Effector memory CD4-positive, alpha-beta T cell (primary cell): Measurements from ENCODE around the gene EPS15.

Experiments used
- DNase-seq, 3 donors: peaks; one replicate each; pipeline ENCODE4 v3.0.0-alpha.2; 2020
- H3K27ac ChIP-seq: 2 replicates; pipeline ENCODE4 v1.7.0; 2013; ENCODE audit warnings: mild to moderate bottlenecking, low read length, moderate library complexity; ENCODE audit not compliant: insufficient read depth, poor library complexity, severe bottlenecking
- H3K27me3 ChIP-seq: replicated peaks from 2 replicates; pipeline ENCODE4 v1.7.0; 2013; ENCODE audit warnings: mild to moderate bottlenecking, low read length; ENCODE audit not compliant: insufficient read depth, control insufficient read depth, poor library complexity, severe bottlenecking
- H3K36me3 ChIP-seq: 2 replicates; pipeline ENCODE4 v1.7.0; 2013; ENCODE audit warnings: mild to moderate bottlenecking, low read length, moderate library complexity; ENCODE audit not compliant: control insufficient read depth, insufficient read depth
- H3K4me1 ChIP-seq: 2 replicates; pipeline ENCODE4 v1.7.0; 2013; ENCODE audit warnings: low read length, mild to moderate bottlenecking; ENCODE audit not compliant: control insufficient read depth, insufficient read depth, poor library complexity, severe bottlenecking
- H3K4me3 ChIP-seq: 2 replicates; pipeline ENCODE4 v1.7.0; 2013; ENCODE audit warnings: low read length, low read depth, mild to moderate bottlenecking; ENCODE audit not compliant: insufficient read depth, poor library complexity, severe bottlenecking
- H3K9me3 ChIP-seq: 2 replicates; pipeline ENCODE4 v1.7.0; 2013; ENCODE audit warnings: mild to moderate bottlenecking, low read length, moderate library complexity; ENCODE audit not compliant: control insufficient read depth

Gene EPS15

DNA sequence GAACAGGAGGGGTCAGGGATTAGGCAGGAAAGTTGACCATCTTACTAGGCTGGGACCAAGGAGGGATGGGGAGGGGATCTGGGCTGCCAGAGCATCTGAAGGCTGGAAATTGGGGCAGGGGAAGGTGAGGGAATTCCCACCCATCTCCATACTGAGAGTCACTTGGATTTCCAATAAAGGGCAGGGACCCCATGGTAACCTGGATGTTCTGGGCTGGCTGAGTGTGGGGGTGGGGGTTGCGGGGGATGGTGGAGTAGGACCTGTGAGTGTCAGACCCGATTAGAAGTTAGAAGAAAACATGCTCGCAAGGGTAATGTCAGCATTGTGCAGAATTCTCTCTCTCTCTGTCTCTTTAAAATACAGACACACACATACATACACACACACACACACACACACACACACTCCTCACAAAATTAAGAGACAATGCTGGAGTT lies 40.0 kb upstream of the EPS15 start:
- H3K4me3 ChIP-seq, result no peak overlapping the region
- H3K27ac ChIP-seq, result no peak overlapping the region
- H3K4me1 ChIP-seq, result no peaks in the 10 kb centered on the region
- H3K9me3 ChIP-seq, result no peaks in the 10 kb centered on the region
- no peaks in the 10 kb centered on the region for H3K36me3 ChIP-seq
- DNase-seq, result no peak
- H3K27me3 ChIP-seq, result no peaks in the 10 kb centered on the region

DNA sequence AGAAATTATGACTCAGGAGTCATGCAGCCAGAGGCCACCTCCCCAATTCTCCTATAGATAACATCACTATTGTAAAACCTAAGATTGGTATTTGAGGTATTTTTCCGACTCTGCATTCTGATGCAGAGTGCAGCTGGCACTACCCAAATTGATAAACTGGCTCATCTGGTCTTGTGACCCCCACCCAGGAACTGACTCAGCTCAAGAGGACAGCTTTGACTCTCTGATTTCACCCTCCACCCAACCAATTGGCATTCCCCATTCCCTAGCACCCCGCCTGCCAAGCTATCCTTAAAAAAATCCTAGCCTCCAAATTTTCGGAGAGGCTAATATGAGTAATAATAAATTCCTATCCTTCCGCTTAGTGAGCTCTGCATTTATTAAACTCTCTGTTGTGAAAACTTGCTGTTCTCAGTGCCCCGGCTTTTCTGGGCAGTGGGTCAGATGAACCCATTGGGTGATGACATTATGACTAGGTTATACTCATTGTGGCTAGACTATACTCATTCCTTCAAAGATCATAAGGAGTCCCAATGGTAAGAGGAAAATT lies 39.4 kb upstream of the EPS15 start:
- H3K27ac ChIP-seq, result no peak overlapping the region
- DNase-seq, result no peak
- H3K36me3 ChIP-seq, result no peaks in the 10 kb centered on the region
- no peaks in the 10 kb centered on the region for H3K9me3 ChIP-seq
- H3K4me1 ChIP-seq, result no peaks in the 10 kb centered on the region
- no peak overlapping the region for H3K4me3 ChIP-seq
- no peaks in the 10 kb centered on the region for H3K27me3 ChIP-seq

DNA sequence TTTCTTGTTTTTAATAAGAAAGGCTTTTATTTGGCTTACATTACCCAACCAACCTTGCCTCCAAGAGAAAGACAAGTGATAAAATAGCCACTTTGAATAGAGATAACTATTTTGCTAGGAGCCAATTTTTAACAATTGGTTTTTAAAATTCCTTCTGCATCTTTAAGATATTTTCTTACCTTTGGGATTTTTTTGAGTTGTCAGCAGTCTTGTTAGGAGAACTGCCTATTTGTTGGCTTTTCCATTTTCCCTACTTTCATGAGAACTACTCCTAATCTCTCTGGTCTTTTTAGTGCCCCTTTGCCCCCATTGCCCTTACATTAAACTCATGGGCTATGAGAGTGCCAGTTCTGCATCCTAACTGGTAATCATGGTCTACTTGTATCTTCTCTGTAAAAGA lies 38.1 kb upstream of the EPS15 start:
- Histone ChIP-seq H3K4me1 (no peaks in the 10 kb centered on the region), H3K27me3 (no peaks in the 10 kb centered on the region), H3K27ac (no peak overlapping the region)

DNA sequence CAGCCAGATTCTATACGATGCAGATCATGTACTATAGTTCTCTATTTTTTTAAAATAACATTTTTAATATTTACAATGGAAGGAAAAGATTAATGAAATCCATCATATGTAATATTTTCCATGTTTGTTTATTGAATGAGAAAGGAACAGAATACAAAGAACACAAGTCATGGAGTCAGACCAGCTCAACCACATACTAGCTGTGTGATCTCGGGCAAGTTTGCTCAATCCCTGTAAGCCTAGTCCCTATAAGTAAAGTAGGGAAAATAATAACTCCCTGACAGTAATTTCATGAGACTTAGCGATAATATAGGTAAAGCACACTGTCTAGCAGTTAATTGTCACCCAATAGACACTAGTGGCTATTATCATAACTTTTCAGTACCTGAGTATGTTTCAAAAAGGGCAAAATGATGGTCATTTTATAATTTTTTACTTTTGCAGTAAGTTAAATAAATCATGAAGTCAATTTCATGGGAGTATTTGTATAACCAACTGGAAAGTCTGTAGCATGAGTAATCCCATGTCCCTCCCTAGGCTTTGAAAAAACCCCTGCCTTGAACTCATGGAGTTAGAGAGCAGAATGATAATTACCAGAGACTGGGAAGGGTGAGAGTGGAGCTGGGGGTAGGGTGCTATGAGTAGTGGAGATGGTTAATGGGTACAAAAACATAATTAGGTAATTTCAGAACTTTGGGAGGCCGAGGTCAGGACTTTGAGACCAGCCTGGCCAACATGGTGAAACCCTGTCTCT lies 37.0 kb upstream of the EPS15 start:
- Histone ChIP-seq H3K27me3 (no peaks in the 10 kb centered on the region), H3K9me3 (no peaks in the 10 kb centered on the region), H3K4me3 (no peak overlapping the region), H3K4me1 (no peaks in the 10 kb centered on the region), H3K27ac (no peak overlapping the region), H3K36me3 (no peaks in the 10 kb centered on the region)
- DNase-seq, result no peak

More for the DNA sequence above, 38.1 kb upstream of the EPS15 start:
- H3K36me3 ChIP-seq, result no peaks in the 10 kb centered on the region
- no peaks in the 10 kb centered on the region for H3K9me3 ChIP-seq
- no peak for DNase-seq
- H3K4me3 ChIP-seq, result no peak overlapping the region

DNA sequence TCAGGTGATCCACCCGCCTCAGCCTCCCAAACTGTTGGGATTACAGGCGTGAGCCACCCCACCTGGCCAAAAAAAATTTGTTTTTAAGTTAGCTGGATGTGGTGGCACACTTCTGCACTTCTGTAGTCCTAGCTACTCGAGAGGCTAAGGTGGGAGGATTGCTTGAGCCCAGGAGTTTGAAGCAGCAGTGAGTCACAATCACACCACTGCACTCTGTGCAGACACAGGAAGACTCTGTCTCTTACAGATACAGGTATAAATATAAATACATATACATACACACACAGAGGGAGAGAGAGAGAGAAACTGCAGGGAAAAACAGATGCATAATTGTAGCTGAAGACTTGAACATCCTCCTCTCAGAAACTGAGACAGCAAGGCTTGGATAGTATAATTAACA lies 34.8 kb upstream of the EPS15 start:
- Histone ChIP-seq H3K27me3 (no peaks in the 10 kb centered on the region), H3K27ac (no peak overlapping the region), H3K9me3 (no peaks in the 10 kb centered on the region), H3K36me3 (no peaks in the 10 kb centered on the region), H3K4me1 (peaks cover 2% of the 10 kb centered on the region), H3K4me3 (no peak overlapping the region)
- DNase-seq, result no peak

DNA sequence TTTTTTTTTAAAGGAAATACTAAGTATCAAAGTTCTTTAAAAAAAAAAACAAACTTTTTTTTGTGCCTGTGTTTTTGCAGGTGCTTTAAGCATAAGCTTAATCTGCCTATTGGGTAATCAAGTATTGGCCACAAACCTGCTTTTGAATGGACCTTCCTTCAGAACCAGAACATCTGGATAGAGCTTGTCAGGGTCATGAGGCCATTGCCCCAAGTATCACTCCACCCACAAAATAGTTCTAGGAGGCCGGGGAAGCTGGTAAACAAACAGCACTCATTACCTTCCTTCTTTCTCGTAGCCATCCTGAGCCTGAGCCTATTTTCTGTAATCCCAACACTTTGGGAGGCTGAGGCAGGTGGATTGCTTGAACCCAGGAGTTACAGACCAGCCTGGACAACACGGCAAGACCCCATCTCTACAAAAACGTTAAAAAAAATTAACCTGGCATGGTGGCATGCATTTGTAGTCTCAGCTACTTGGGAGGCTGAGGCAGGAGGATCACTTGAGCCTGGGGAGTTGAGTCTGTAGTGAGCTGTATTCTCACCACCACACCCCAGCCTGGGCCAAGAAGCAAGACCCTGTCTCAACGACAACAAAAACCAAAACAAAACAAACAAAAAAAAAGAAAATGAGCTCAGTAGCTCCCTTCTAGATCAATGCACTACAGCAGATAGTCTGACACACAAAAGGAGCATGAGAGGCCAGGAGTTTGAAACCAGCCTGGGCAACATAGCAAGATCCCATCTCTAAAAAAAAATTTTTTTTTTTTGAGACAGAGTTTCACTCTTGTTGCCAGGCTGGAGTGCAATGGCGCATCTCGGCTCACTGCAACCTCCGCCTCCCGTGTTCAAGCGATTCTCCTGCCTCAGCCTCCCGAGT lies 34.1 kb upstream of the EPS15 start:
- Histone ChIP-seq H3K27ac (no peak overlapping the region), H3K4me1 (peaks cover 6% of the 10 kb centered on the region), H3K27me3 (no peaks in the 10 kb centered on the region), H3K36me3 (no peaks in the 10 kb centered on the region), H3K4me3 (no peak overlapping the region), H3K9me3 (no peaks in the 10 kb centered on the region)
- DNase-seq, result no peak

DNA sequence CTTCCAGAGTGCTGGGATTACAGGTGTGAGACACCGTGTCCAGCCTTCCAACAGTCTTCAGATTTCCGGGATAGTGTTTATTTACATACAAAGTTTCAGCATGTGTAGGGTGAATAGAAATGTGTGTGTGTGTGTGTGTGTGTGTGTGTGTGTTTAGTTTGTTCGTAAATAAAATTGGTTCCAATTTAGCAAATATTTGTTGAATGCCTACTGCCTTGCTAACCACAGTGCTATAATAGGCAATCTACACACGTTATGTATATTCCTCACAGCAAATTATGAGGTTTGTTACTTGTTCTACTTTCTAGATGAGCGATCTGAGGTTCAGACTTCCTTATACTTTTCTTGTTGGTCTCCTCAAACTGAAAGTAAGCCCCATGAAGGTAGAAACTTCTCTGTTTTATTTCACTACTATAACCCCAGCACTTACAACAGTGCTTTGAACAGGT lies 32.8 kb upstream of the EPS15 start:
- no peaks in the 10 kb centered on the region for H3K9me3 ChIP-seq
- DNase-seq, result no peak

DNA sequence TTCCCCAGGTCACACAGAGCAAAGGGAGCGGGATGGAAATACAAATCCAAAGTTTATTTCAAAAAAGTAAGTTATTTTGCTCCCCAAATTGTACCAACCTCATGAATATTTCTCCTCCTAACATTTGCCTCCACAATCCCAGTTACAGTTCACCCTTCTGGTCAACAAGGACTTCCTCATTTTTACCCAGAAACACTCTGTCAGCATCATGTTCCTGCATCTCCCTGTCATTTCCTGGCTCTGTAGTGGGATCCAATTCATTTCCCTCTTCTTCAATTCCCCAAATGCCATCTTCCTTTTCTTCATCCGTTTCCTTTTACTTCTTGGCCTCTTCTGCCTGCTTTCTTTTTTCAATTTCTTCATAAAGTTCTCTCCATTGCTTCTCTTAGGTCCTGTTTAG lies 32.0 kb upstream of the EPS15 start:
- no peak for DNase-seq
- H3K27me3 ChIP-seq, result no peaks in the 10 kb centered on the region
- no peak overlapping the region for H3K27ac ChIP-seq
- H3K9me3 ChIP-seq, result no peaks in the 10 kb centered on the region
- H3K4me3 ChIP-seq, result no peak overlapping the region
- H3K4me1 ChIP-seq, result peaks cover 6% of the 10 kb centered on the region
- H3K36me3 ChIP-seq, result no peaks in the 10 kb centered on the region

More for the DNA sequence above, 32.8 kb upstream of the EPS15 start:
- H3K4me1 ChIP-seq, result peaks cover 6% of the 10 kb centered on the region
- no peak overlapping the region for H3K4me3 ChIP-seq
- no peaks in the 10 kb centered on the region for H3K27me3 ChIP-seq
- H3K36me3 ChIP-seq, result no peaks in the 10 kb centered on the region
- H3K27ac ChIP-seq, result no peak overlapping the region

DNA sequence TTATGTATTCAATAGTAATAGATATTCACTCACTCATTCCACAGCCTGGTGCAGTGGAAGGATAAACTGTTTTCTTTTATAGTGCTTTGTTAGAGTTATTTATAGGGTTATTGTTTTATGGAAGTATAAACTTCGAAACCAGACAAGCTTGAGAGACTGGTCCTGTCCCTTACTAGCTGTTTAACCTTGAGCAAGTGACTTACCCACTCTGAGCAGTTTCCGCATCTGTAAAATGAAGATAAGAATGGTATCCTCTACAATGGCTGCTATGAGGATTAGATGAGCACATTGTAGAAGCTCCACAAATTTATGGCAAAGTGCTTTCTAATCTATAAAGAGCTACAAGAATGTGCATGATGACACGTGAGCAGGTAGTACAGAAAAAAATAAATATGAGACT lies 30.8 kb upstream of the EPS15 start:
- no peak overlapping the region for H3K4me3 ChIP-seq

More for the DNA sequence above, 30.8 kb upstream of the EPS15 start:
- DNase-seq, result no peak
- no peaks in the 10 kb centered on the region for H3K9me3 ChIP-seq
- no peaks in the 10 kb centered on the region for H3K27me3 ChIP-seq
- H3K36me3 ChIP-seq, result no peaks in the 10 kb centered on the region
- H3K4me1 ChIP-seq, result peaks cover 6% of the 10 kb centered on the region
- H3K27ac ChIP-seq, result no peak overlapping the region
